H1 (cell line): Measurements from ENCODE around the gene COA3. TPM values are rescaled to one million over a fixed set of nuclear protein-coding genes. Genes with fewer than 3 reads are reported as not detected.

Experiments
- CTCF ChIA-PET: fragments of 300-600 bp; sonication (Branson Sonifier 250); formaldehyde crosslinking; loops from one replicate; lab custom pipeline; 2021; ENCODE audit not compliant: partially characterized antibody; lab: Charles Lee
- POLR2A ChIA-PET: fragments of 300-600 bp; sonication (Branson Sonifier 250); formaldehyde crosslinking; loops from one replicate; lab custom pipeline; 2021; ENCODE audit warnings: inconsistent platforms; ENCODE audit not compliant: partially characterized antibody; lab: Charles Lee
- DNase-seq, 2 experiments: peaks; one replicate each; pipeline versions ENCODE4 v3.0.0 to v3.0.0-alpha.2; 2010 to 2022; ENCODE audit warnings: low spot score in 2 of 2, low read depth in 1 of 2, mixed read lengths in 1 of 2
- FAIRE-seq: peaks from 2 replicates; lab custom pipeline; 2011; peaks lifted over from hg19 to GRCh38; lab: Jason Lieb, UNC
- H2AFZ ChIP-seq: 2 replicates; pipeline ENCODE4 v1.8.1; 2012; ENCODE audit warnings: low read length, inconsistent platforms
- H2AK5ac ChIP-seq: 2 replicates; pipeline ENCODE4 v1.6.1; 2013; ENCODE audit warnings: low read depth, low read length
- H2BK120ac ChIP-seq: replicated peaks from 2 replicates; pipeline ENCODE3; 2013; ENCODE audit warnings: low read depth, low read length, inconsistent platforms
- H2BK12ac ChIP-seq: 2 replicates; pipeline ENCODE4 v1.6.1; 2013; ENCODE audit warnings: low read depth, low read length
- H2BK15ac ChIP-seq: 2 replicates; pipeline ENCODE4 v1.6.1; 2013; ENCODE audit warnings: low read length
- H2BK20ac ChIP-seq: 2 replicates; pipeline ENCODE4 v1.6.1; 2013; ENCODE audit warnings: low read length
- H2BK5ac ChIP-seq: 2 replicates; pipeline ENCODE4 v1.6.1; 2013; ENCODE audit warnings: low read depth, low read length
- H3K14ac ChIP-seq: 2 replicates; pipeline ENCODE4 v1.6.1; 2013; ENCODE audit warnings: inconsistent platforms; ENCODE audit not compliant: insufficient read length
- H3K18ac ChIP-seq: 2 replicates; pipeline ENCODE4 v1.6.1; 2013; ENCODE audit warnings: low read length; ENCODE audit errors: extremely low read depth
- H3K23ac ChIP-seq: 2 replicates; pipeline ENCODE4 v1.6.1; 2013; ENCODE audit warnings: inconsistent platforms; ENCODE audit not compliant: insufficient read length
- H3K23me2 ChIP-seq: 2 replicates; pipeline ENCODE4 v1.6.1; 2013; ENCODE audit warnings: low read depth, low read length
- H3K27ac ChIP-seq: 2 replicates; pipeline ENCODE4 v1.6.1; 2011; ENCODE audit warnings: low read depth, low read length, inconsistent platforms
- H3K27me3 ChIP-seq, 4 experiments: replicated peaks in 1 of 4; 1 replicate in 1 of 4; 2 replicates in 3 of 4; pipeline versions ENCODE4 v1.6.1 to v1.8.1; 2011 to 2013; ENCODE audit warnings: low read length in 3 of 4, mild to moderate bottlenecking in 3 of 4, inconsistent platforms in 2 of 4, mixed read lengths in 2 of 4, moderate library complexity in 1 of 4; ENCODE audit not compliant: control insufficient read depth in 3 of 4, insufficient read depth in 3 of 4; ENCODE audit errors: extremely low read depth in 1 of 4
- H3K36me3 ChIP-seq, 4 experiments: 2 replicates each; pipeline versions ENCODE4 v1.6.1 to v1.8.1; 2011 to 2013; ENCODE audit warnings: mild to moderate bottlenecking in 4 of 4, low read length in 3 of 4, moderate library complexity in 2 of 4, control low read depth in 1 of 4, inconsistent platforms in 1 of 4; ENCODE audit not compliant: insufficient read depth in 4 of 4, control insufficient read depth in 2 of 4
- H3K4ac ChIP-seq: replicated peaks from 2 replicates; pipeline ENCODE3; 2013; ENCODE audit warnings: low read length, low read depth, mixed read lengths, inconsistent platforms; ENCODE audit not compliant: insufficient read length
- H3K4me1 ChIP-seq, 4 experiments: replicated peaks in 1 of 4; 1 replicate in 1 of 4; 2 replicates in 3 of 4; pipeline versions ENCODE4 v1.6.1 to v1.8.1; 2011 to 2013; ENCODE audit warnings: low read length in 3 of 4, inconsistent platforms in 2 of 4, mixed read lengths in 1 of 4; ENCODE audit not compliant: insufficient read depth in 4 of 4, control insufficient read depth in 3 of 4
- H3K4me2 ChIP-seq, 2 experiments: 2 replicates each; pipeline versions ENCODE4 v1.6.1 to v1.8.1; 2011 to 2013; ENCODE audit warnings: low read depth in 2 of 2, low read length in 2 of 2, control low read depth in 1 of 2, inconsistent platforms in 1 of 2, mild to moderate bottlenecking in 1 of 2; ENCODE audit not compliant: insufficient read depth in 1 of 2
- H3K4me3 ChIP-seq, 4 experiments: fragments of 200-600, 300-600 bp in 1 of 4; sonication (generic), shearing (Covaris generic), sonication (Bioruptor Twin) in 1 of 4; 2 replicates each; pipeline versions ENCODE4 v1.5.1 to v1.8.1; 2011 to 2016; ENCODE audit warnings: low read length in 4 of 4, low read depth in 3 of 4, control low read depth in 2 of 4, inconsistent platforms in 2 of 4, mild to moderate bottlenecking in 2 of 4, mixed read lengths in 1 of 4, moderate library complexity in 1 of 4; ENCODE audit not compliant: insufficient read depth in 2 of 4; ENCODE audit errors: extremely low read depth in 1 of 4
- H3K56ac ChIP-seq: replicated peaks from 2 replicates; pipeline ENCODE3; 2013; ENCODE audit warnings: low read depth, mild to moderate bottlenecking, mixed read lengths, low read length, inconsistent platforms; ENCODE audit not compliant: insufficient read length
- H3K79me1 ChIP-seq: 2 replicates; pipeline ENCODE4 v1.6.1; 2013; ENCODE audit warnings: low read depth, low read length, control low read depth
- H3K79me2 ChIP-seq, 2 experiments: 2 replicates each; pipeline versions ENCODE4 v1.6.1 to v1.8.1; 2012 to 2013; ENCODE audit warnings: low read length in 2 of 2, mild to moderate bottlenecking in 2 of 2, inconsistent platforms in 1 of 2; ENCODE audit not compliant: insufficient read depth in 2 of 2, control insufficient read depth in 1 of 2
- H3K9ac ChIP-seq, 4 experiments: replicated peaks in 1 of 4; 1 replicate in 1 of 4; 2 replicates in 3 of 4; pipeline versions ENCODE4 v1.6.1 to v1.8.1; 2011 to 2013; ENCODE audit warnings: low read depth in 3 of 4, low read length in 3 of 4, control low read depth in 2 of 4, mild to moderate bottlenecking in 2 of 4, moderate library complexity in 2 of 4, inconsistent platforms in 1 of 4; ENCODE audit errors: extremely low read depth in 1 of 4
- H3K9me3 ChIP-seq, 2 experiments: 2 replicates each; pipeline versions ENCODE4 v1.6.1 to v1.8.1; 2012 to 2013; ENCODE audit warnings: mild to moderate bottlenecking in 2 of 2, moderate library complexity in 2 of 2, control low read depth in 1 of 2, inconsistent platforms in 1 of 2, low read depth in 1 of 2, low read length in 1 of 2, mixed read lengths in 1 of 2; ENCODE audit not compliant: insufficient read depth in 2 of 2
- H4K20me1 ChIP-seq, 2 experiments: replicated peaks in 1 of 2; 2 replicates each; pipeline versions ENCODE3 to v1.8.1; 2011 to 2013; ENCODE audit warnings: inconsistent platforms in 2 of 2, low read length in 2 of 2, mild to moderate bottlenecking in 1 of 2; ENCODE audit not compliant: insufficient read depth in 2 of 2, control insufficient read depth in 1 of 2
- H4K5ac ChIP-seq: 2 replicates; pipeline ENCODE4 v1.6.1; 2013; ENCODE audit warnings: low read length, low read depth, mixed read lengths, inconsistent platforms; ENCODE audit not compliant: insufficient read length
- H4K8ac ChIP-seq: 2 replicates; pipeline ENCODE4 v1.8.0; 2013; ENCODE audit warnings: mild to moderate bottlenecking, moderate library complexity, low read length, inconsistent platforms; ENCODE audit not compliant: insufficient read depth; ENCODE audit errors: extremely low read depth
- H4K91ac ChIP-seq: replicated peaks from 2 replicates; pipeline ENCODE3; 2013; ENCODE audit warnings: low read length, mixed read lengths, inconsistent platforms; ENCODE audit not compliant: insufficient read length
- CBX8 ChIP-seq: fragments of 300-800, 300-1000 bp; sonication (generic); IDR thresholded peaks from 2 replicates; pipeline ENCODE4 v1.7.1; 2016; ENCODE audit warnings: low read depth, low read length, borderline replicate concordance
- CHD1 ChIP-seq: IDR thresholded peaks from 2 replicates; pipeline ENCODE4 v1.6.1; 2012; ENCODE audit warnings: low read depth, low read length, improper control_type of control experiment
- CTCF ChIP-seq, 3 experiments: IDR thresholded peaks; 1 replicate in 2 of 3; 2 replicates in 1 of 3; pipeline versions ENCODE4 v1.5.1 to v1.6.1; 2011; ENCODE audit warnings: low read length in 3 of 3, mild to moderate bottlenecking in 3 of 3, inconsistent platforms in 2 of 3, low read depth in 1 of 3, moderate library complexity in 1 of 3; ENCODE audit not compliant: insufficient read depth in 1 of 3; ENCODE audit errors: control extremely low read depth in 1 of 3
- EGR1 ChIP-seq: IDR thresholded peaks from 2 replicates; pipeline ENCODE4 v1.6.1; 2011; ENCODE audit warnings: low read depth, low read length, borderline replicate concordance
- FOSL1 ChIP-seq: IDR thresholded peaks from 2 replicates; pipeline ENCODE4 v1.6.1; 2011; ENCODE audit warnings: mild to moderate bottlenecking, low read depth, low read length, moderate library complexity; ENCODE audit not compliant: insufficient read depth
- MAFK ChIP-seq: IDR thresholded peaks from 2 replicates; pipeline ENCODE4 v1.6.1; 2012; ENCODE audit warnings: low read depth, mild to moderate bottlenecking, improper control_type of control experiment, low read length
- POLR2A ChIP-seq, 2 experiments: IDR thresholded peaks; 1 replicate in 1 of 2; 2 replicates in 1 of 2; pipeline ENCODE4 v1.6.1; 2011; ENCODE audit warnings: low read depth in 2 of 2, low read length in 2 of 2, mild to moderate bottlenecking in 2 of 2; ENCODE audit errors: control extremely low read depth in 1 of 2
- RNF2 ChIP-seq: fragments of 200-900, 300-1000 bp; sonication (generic); IDR thresholded peaks from 2 replicates; pipeline ENCODE4 v1.7.1; 2016; ENCODE audit warnings: borderline replicate concordance, low read depth, mild to moderate bottlenecking, antibody characterized with exemption, low read length; ENCODE audit not compliant: poor library complexity, severe bottlenecking; ENCODE audit errors: missing control alignments
- SIX5 ChIP-seq: IDR thresholded peaks from 2 replicates; pipeline ENCODE4 v1.6.1; 2011; ENCODE audit warnings: mild to moderate bottlenecking, low read depth, low read length
- SP2 ChIP-seq: IDR thresholded peaks from 2 replicates; pipeline ENCODE4 v1.6.1; 2012; ENCODE audit warnings: mild to moderate bottlenecking, low read length, inconsistent platforms
- SRF ChIP-seq: IDR thresholded peaks from 2 replicates; pipeline ENCODE4 v1.6.1; 2011; ENCODE audit warnings: mild to moderate bottlenecking, low read depth, low read length, moderate library complexity
- WGBS, 2 experiments: shearing (Covaris generic) in 1 of 2; methylation state at CpG; one replicate each; pipeline versions ENCODE4 v1.1.6 to v1.1.7; 2013 to 2015; ENCODE audit warnings: low lambda C conversion rate in 2 of 2, mixed read lengths in 2 of 2, inconsistent platforms in 1 of 2, low coverage in 1 of 2, missing lambda C conversion rate in 1 of 2; ENCODE audit not compliant: insufficient replicate concordance in 2 of 2, insufficient coverage in 1 of 2, insufficient read length in 1 of 2; ENCODE audit errors: extremely low coverage in 1 of 2, missing lambda C conversion rate in 1 of 2; 5-methylcytosine and 5-hydroxymethylcytosine counted together
- polyA plus RNA-seq, 7 experiments: library from polyadenylated mRNA; depleted of rRNA in 3 of 7; stranded (reverse) in 5 of 7; unstranded in 2 of 7; fragments of >200 nt in 5 of 7; fragments of 200-250 nt in 2 of 7; gene quantifications; 1 replicate in 5 of 7; 2 replicates in 1 of 7; 4 replicates in 1 of 7; pipeline versions ENCODE4 v1.2.1 to v1.2.3, GENCODE V29; 2011 to 2013; ENCODE audit warnings: missing spikeins in 2 of 7, mixed read lengths in 2 of 7
- total RNA-seq: library from RNA; stranded (reverse); fragmentation: NEBNext Ultra II Directional; extraction: Animal tissue kit (Norgen Biotek cat#: 25700); gene quantifications from 2 replicates; pipeline ENCODE4 v1.2.1, GENCODE V29; 2021

Gene COA3
- total and polyA plus RNA-seq, 2 of the 8 experiments (the other 6 are each of a cell fraction or from before 2014, with no cell fraction given): 68.4 to 143 TPM

- Histone ChIP-seq H2AFZ (no peak overlapping the region), H2AK5ac (no peak overlapping the region), H4K8ac (no peak overlapping the region), H3K14ac (no peak overlapping the region), H3K79me1 (no peaks in the 10 kb centered on the region; the same call in 1 of the 2 replicates), H3K27me3 (peaks cover 0 to 12% (median 8%) of the 10 kb centered on the region in 4 experiments; a peak in 6 of 7 replicates), H4K5ac (no peak overlapping the region), H2BK20ac (no peak overlapping the region), H3K79me2 (peaks cover 0 to 6% of the 10 kb centered on the region in 2 experiments; a peak in 2 of 4 replicates), H2BK15ac (no peak overlapping the region), H3K18ac (no peak overlapping the region), H3K9me3 (peaks cover 5 to 8% of the 10 kb centered on the region in 2 experiments; a peak in 3 of 4 replicates), H4K91ac (no peak overlapping the region), H3K36me3 (no peaks in the 10 kb centered on the region), H3K4me3 (no peak overlapping the region), H3K56ac (no peak overlapping the region), H3K27ac (no peak overlapping the region), H4K20me1 (peaks cover 0 to 2% of the 10 kb centered on the region in 2 experiments), H3K4me2 (no peak overlapping the region), H3K4me1 (peaks cover 3 to 5% (median 4%) of the 10 kb centered on the region in 4 experiments; a peak in 6 of 7 replicates), H3K23me2 (no peaks in the 10 kb centered on the region), H3K23ac (no peak overlapping the region), H2BK120ac (no peak overlapping the region), H2BK12ac (no peak overlapping the region), H2BK5ac (no peak overlapping the region), H3K9ac (no peak overlapping the region), H3K4ac (no peak overlapping the region)
- TF ChIP-seq SRF: no peak
- TF ChIP-seq CTCF (IDR thresholded peaks at IDR 0.05; ENCODE audit: control extremely low read depth in 1 of 3, insufficient read depth in 1 of 3, low read depth in 1 of 3, low read length in 3 of 3): no peak
- TF ChIP-seq SP2: no peak
- no peak for TF ChIP-seq MAFK
- TF ChIP-seq SIX5: no peak
- TF ChIP-seq CBX8: no peak
- no peak for TF ChIP-seq CHD1
- no peak for TF ChIP-seq FOSL1
- no peak for TF ChIP-seq POLR2A (IDR thresholded peaks at IDR 0.05; ENCODE audit: control extremely low read depth in 1 of 2, low read depth in 2 of 2, low read length in 2 of 2)
- no peak for TF ChIP-seq RNF2
- no peak for TF ChIP-seq EGR1
- FAIRE-seq (no peak), DNase-seq (no peak)
- WGBS, 2 experiments: 87% methylated on average over 10 of the region's 10 CpGs; no CpG with 5 or more reads in 1 of the 2 experiments
- ChIA-PET POLR2A (interaction anchor here (1.1 to 1.4 kb wide), 5 partner anchors 9 to 22 kb away, joined by 3 read pairs; partner anchors contain the start of gene VPS25), CTCF (interaction anchor here (1.0 to 1.7 kb wide), 5 partner anchors 10 to 514 kb away, joined by 3 to 5 read pairs (median 4); no protein-coding TSS in a partner anchor)
These were observed 3.0 kb downstream of the COA3 start for GRCh38 chr17:42795465-42795864.
